ENCODE data around the gene STK32C. TPM values are rescaled to one million over a fixed set of nuclear protein-coding genes. Genes with fewer than 3 reads are reported as not detected.

Gene STK32C
- total RNA-seq, 1 donor from 2014 or later = 13.6 TPM

GRCh38 chr10:132301371-132302330 lies 6.1 kb downstream of the STK32C start:
- Mint-ChIP-seq H3K27me3 (ENCODE audit: low read depth, unreplicated experiment) (peaks cover 27% of the 10 kb centered on the region), H3K36me3 (ENCODE audit: low read depth, unreplicated experiment) (peaks cover 3% of the 10 kb centered on the region), H3K27ac (ENCODE audit: unreplicated experiment) (no peak overlapping the region), H3K4me1 (ENCODE audit: low read depth, unreplicated experiment) (peaks cover 3% of the 10 kb centered on the region), H3K4me3 (ENCODE audit: unreplicated experiment) (no peak overlapping the region), H3K9me3 (ENCODE audit: unreplicated experiment) (peaks cover 7% of the 10 kb centered on the region)
- FAIRE-seq (no peak), DNase-seq (ENCODE audit: low read depth) (no peak)
- Histone ChIP-seq H3K4me1 (ENCODE audit: insufficient read depth, low read length) (peaks cover 1% of the 10 kb centered on the region), H2AFZ (ENCODE audit: low read depth, low read length) (no peak overlapping the region), H4K20me1 (ENCODE audit: insufficient read depth, low read length) (peaks cover 13% of the 10 kb centered on the region), H3K36me3 (ENCODE audit: insufficient read depth, low read length) (no peaks in the 10 kb centered on the region), H3K79me2 (ENCODE audit: insufficient read depth, low read length) (no peaks in the 10 kb centered on the region), H3K27ac (ENCODE audit: low read depth, low read length) (no peak overlapping the region), H3K27me3 (ENCODE audit: insufficient read depth, low read length) (peaks cover 16% of the 10 kb centered on the region), H3K4me3 (ENCODE audit: insufficient read depth, low read depth, low read length) (no peak overlapping the region), H3K4me2 (ENCODE audit: low read length) (no peak overlapping the region), H3K9me3 (ENCODE audit: insufficient read depth, low read depth, low read length) (no peaks in the 10 kb centered on the region), H3K9ac (ENCODE audit: low read length) (no peak overlapping the region)
- TF ChIP-seq EZH2 (IDR thresholded peaks at IDR 0.05; ENCODE audit: insufficient read depth, low read length) (no peak), CTCF (IDR thresholded peaks at IDR 0.05; ENCODE audit: insufficient read depth, low read depth, low read length) (no peak)

DNA sequence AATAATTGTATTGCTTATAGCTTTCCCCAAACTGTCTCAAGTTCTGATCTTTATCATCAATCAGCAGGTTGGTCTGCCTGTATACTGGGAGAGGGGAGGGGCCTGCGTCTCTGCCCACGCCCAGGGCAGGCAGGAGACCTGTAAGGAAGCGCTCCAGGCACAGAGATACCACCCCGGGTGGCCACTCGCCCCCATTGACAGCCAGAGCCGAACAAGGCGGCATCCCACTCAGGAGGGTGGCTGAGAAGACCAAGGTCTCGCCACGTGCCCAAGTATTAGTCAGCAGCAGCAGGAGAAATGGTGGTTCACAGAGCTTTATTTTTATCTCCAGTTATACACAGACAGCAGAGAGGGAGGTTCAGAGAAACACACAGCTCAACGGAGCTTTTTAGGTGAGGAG lies 7.2 kb downstream of the STK32C start:
- no peak for TF ChIP-seq CTCF (IDR thresholded peaks at IDR 0.05; ENCODE audit: insufficient read depth, low read depth, low read length)
- no peak for TF ChIP-seq EZH2 (IDR thresholded peaks at IDR 0.05; ENCODE audit: insufficient read depth, low read length)
- Mint-ChIP-seq H3K4me3 (ENCODE audit: unreplicated experiment) (no peak overlapping the region), H3K9me3 (ENCODE audit: unreplicated experiment) (no peaks in the 10 kb centered on the region), H3K27me3 (ENCODE audit: low read depth, unreplicated experiment) (peaks cover 17% of the 10 kb centered on the region), H3K27ac (ENCODE audit: unreplicated experiment) (no peak overlapping the region), H3K4me1 (ENCODE audit: low read depth, unreplicated experiment) (peaks cover 3% of the 10 kb centered on the region), H3K36me3 (ENCODE audit: low read depth, unreplicated experiment) (no peaks in the 10 kb centered on the region)
- Histone ChIP-seq H3K4me3 (ENCODE audit: insufficient read depth, low read depth, low read length) (no peak overlapping the region), H3K27me3 (ENCODE audit: insufficient read depth, low read length) (peaks cover 16% of the 10 kb centered on the region), H3K9ac (ENCODE audit: low read length) (no peak overlapping the region), H2AFZ (ENCODE audit: low read depth, low read length) (no peak overlapping the region), H3K9me3 (ENCODE audit: insufficient read depth, low read depth, low read length) (no peaks in the 10 kb centered on the region), H3K27ac (ENCODE audit: low read depth, low read length) (no peak overlapping the region), H3K36me3 (ENCODE audit: insufficient read depth, low read length) (no peaks in the 10 kb centered on the region), H3K4me2 (ENCODE audit: low read length) (no peak overlapping the region), H3K4me1 (ENCODE audit: insufficient read depth, low read length) (no peaks in the 10 kb centered on the region), H4K20me1 (ENCODE audit: insufficient read depth, low read length) (peaks cover 6% of the 10 kb centered on the region), H3K79me2 (ENCODE audit: insufficient read depth, low read length) (no peaks in the 10 kb centered on the region)
- no peak for FAIRE-seq
- no peak for DNase-seq (ENCODE audit: low read depth)
